ACC112 (cell line): ENCODE data around the gene CCR1.
"Not testable (repeated sequence)": the region's sequence is repeated elsewhere in the genome, so short reads cannot be mapped to it uniquely, and the experiment has no call there.

Experiments used
- H2AFZ ChIP-seq: fragments of 200-600 bp; sonication (generic); one replicate; pipeline ENCODE4 v1.6.0; 2017; ENCODE audit warnings: antibody characterized with exemption, low read length; ENCODE audit not compliant: unreplicated experiment
- H3K27ac ChIP-seq: fragments of 200-600 bp; sonication (generic); 2 replicates; pipeline ENCODE4 v1.5.1; 2014; ENCODE audit warnings: low read depth, mild to moderate bottlenecking, antibody characterized with exemption, low read length, moderate library complexity
- H3K27me3 ChIP-seq: fragments of 200-600 bp; sonication (generic); 2 replicates; pipeline ENCODE4 v1.6.1; 2014; ENCODE audit warnings: mild to moderate bottlenecking, antibody characterized with exemption, low read length, moderate library complexity, mixed read lengths; ENCODE audit not compliant: insufficient read depth
- H3K36me3 ChIP-seq: fragments of 200-600 bp; sonication (generic); 2 replicates; pipeline ENCODE4 v1.6.1; 2016; ENCODE audit warnings: mild to moderate bottlenecking, antibody characterized with exemption, low read length, moderate library complexity, mixed read lengths; ENCODE audit not compliant: insufficient read depth
- H3K4me1 ChIP-seq: fragments of 200-600 bp; sonication (generic); one replicate; pipeline ENCODE4 v1.6.1; 2016; ENCODE audit warnings: low read length, mixed read lengths; ENCODE audit not compliant: insufficient read depth, unreplicated experiment, control insufficient read depth
- H3K4me3 ChIP-seq: fragments of 200-600 bp; sonication (generic); 2 replicates; pipeline ENCODE4 v1.5.1; 2014; ENCODE audit warnings: mild to moderate bottlenecking, low read depth, low read length
- H3K79me2 ChIP-seq: fragments of 200-600 bp; sonication (generic); one replicate; pipeline ENCODE4 v1.6.0; 2016; ENCODE audit warnings: low read length; ENCODE audit not compliant: control insufficient read depth, unreplicated experiment, insufficient read depth

Gene CCR1

DNA sequence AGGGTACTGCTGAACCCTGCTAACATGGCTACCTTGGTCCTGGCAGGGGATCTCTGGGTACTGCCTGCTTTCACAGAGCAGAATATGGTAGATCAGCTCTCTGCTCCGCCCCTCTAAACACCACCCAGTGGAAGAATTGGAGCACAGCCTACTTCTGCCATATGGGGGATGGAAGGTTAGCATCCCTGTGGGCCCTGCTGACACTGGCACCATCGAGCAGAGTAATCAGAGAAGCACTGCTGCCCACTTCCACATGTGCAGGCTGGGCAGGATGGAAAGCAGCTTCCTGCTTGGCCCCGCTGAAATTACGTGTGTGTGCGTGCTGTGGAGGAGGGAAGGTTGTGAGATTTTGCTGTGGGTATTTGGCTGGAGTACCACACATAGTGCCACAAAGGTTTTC lies 24.8 kb downstream of the CCR1 start:
- Histone ChIP-seq H3K27ac (no peak overlapping the region), H3K79me2 (no peaks in the 10 kb centered on the region), H3K4me3 (no peak overlapping the region), H3K27me3 (no peaks in the 10 kb centered on the region; the same call in 1 of the 2 replicates), H2AFZ (no peak overlapping the region), H3K4me1 (peaks cover 9% of the 10 kb centered on the region), H3K36me3 (no peaks in the 10 kb centered on the region)

DNA sequence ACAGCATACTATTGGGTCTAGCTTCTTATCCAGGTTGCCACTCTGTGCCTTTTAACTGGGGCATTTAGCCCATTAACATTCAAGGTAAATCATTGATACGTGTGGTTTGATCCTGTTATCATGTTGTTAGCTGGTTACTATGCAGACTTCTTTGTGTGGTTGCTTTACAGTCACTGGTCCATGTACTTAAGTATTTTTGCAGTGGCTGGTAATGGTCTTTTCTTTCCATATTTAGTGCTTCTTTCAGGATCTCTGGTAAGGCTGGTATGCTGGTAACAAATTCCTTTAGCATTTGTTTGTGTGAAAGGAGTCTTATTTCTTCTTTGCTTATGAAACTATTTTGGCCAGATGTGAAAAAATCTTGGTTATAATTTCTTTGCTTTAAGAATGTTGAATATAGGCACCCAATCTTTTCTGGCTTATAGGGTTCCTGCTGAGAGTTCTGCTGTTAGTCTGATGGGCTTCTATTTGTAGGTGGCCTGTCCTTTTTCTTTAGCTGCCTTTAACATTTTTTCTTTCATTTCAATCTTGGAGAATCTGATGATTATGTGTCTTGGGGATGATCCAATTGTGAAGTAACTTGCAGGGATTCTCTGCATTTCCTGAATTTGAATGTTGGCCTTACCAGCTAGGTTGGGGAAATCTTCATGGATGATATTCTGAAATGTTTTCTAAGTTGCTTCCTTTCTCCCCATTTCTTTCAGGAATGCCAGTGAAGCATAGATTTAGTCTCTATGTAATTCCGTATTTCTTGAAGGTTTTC lies 39.3 kb downstream of the CCR1 start:
- Histone ChIP-seq H3K79me2 (no peaks in the 10 kb centered on the region), H2AFZ (no peak overlapping the region), H3K27me3 (peaks cover 78% of the 10 kb centered on the region), H3K36me3 (no peaks in the 10 kb centered on the region), H3K4me1 (no peaks in the 10 kb centered on the region), H3K27ac (no peak overlapping the region), H3K4me3 (no peak overlapping the region)

DNA sequence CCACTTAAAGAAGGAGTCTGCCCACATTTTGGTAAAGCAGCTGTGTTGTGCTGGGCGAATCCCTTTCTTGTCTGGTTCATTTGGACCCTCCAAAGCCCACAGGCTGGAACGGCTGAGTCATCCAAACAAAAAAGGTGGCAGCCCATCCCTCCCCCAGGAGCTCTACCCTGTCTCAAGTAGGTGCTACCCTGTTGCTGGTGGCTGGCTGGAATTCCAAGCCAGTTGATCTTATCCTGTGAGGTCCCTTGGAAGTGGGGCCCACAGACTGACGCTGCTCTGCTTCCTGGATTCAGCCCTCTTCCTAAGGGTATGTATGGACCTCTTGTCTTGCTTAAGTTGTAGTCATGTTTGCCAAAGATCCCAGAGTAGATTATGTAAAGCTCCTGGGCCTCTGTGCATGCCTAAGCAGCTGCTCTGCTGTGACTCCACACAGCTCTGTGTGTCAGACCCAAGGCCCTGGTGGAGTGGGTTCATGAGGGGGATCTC lies 44.5 kb downstream of the CCR1 start:
- Histone ChIP-seq H3K27ac (no peak overlapping the region), H3K4me1 (no peaks in the 10 kb centered on the region)

DNA sequence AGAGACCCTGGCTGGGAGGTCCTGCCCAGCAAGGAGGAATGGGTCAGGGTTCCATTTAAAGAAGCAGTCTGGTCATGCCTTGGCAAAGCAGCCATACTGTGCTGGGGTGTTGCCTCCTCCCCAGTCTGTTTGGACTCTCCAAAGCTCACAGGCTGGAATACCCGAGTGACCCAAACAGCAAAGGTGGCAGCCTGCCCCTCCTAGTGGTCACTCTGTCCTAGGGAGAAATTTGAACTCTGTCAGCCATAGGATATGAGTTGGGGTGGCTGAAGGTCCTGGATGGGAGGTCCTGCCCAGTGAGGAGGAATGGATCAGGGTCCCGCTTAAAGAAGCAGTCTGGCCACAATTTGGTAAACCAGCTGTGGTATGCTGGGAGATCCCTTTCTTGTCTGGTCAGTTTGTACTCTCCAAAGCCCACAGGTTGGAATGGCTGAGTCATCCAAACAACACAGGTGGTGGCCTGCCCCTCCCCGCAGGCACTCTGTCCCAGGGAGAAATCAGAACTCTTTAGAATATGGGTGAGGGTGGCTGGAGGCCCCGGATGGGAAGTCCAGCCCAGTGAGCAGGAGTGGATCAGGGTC lies 45.0 kb downstream of the CCR1 start:
- Histone ChIP-seq H3K27me3 (peaks cover 49% of the 10 kb centered on the region), H3K36me3 (no peaks in the 10 kb centered on the region), H2AFZ (no peak overlapping the region), H3K4me1 (no peaks in the 10 kb centered on the region), H3K4me3 (no peak overlapping the region), H3K79me2 (no peaks in the 10 kb centered on the region), H3K27ac (no peak overlapping the region)

More for the DNA sequence above, 44.5 kb downstream of the CCR1 start:
- H3K4me3 ChIP-seq, result no peak overlapping the region
- H3K27me3 ChIP-seq, result peaks cover 48% of the 10 kb centered on the region
- H2AFZ ChIP-seq, result no peak overlapping the region
- H3K36me3 ChIP-seq, result no peaks in the 10 kb centered on the region
- no peaks in the 10 kb centered on the region for H3K79me2 ChIP-seq

DNA sequence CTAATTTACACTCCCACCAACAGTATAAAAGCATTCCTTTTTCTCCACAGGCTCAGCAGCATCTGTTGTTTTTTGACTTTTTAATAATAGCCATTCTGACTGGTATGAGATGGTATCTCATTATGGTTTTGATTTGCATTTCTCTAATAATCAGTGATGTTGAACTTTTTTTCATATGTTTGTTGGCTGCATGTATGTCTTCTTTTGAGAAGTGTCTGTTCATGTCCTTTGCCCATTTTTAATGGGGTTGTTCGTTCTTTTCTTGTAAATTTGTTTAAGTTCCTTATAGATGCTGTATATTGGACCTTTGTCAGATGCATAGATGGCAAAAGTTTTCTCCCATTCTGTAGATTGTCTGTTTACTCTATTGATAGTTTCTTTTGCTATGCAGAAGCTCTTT lies 50.4 kb downstream of the CCR1 start:
- not testable (repeated sequence) for H3K79me2 ChIP-seq, H3K36me3 ChIP-seq, H3K4me1 ChIP-seq, H2AFZ ChIP-seq, H3K27ac ChIP-seq, H3K4me3 ChIP-seq
- H3K27me3 ChIP-seq, result peaks cover 24% of the 10 kb centered on the region

DNA sequence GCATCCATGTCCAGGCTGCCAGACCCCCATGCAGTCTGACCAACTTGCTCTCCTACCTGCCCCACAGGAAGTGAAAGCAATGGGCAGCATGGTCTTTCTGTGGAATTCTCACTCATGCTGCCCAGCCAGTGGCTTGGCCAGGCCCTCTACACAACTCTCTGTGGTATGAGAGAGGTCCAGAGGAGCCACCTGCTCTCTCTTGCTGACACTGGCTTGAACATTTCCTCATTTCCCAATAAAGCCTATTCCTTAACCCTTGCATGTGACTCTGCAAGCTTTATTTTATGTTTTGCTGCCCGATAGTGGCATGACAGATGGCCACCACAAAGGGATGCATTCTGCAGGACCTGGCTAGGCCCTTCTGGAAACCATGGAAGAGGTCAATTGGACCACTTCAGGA lies 53.8 kb downstream of the CCR1 start:
- Histone ChIP-seq H3K79me2 (no peaks in the 10 kb centered on the region), H3K4me1 (no peaks in the 10 kb centered on the region), H3K27me3 (peaks cover 11% of the 10 kb centered on the region; the same call in 1 of the 2 replicates), H3K4me3 (no peak overlapping the region), H3K27ac (no peak overlapping the region), H3K36me3 (no peaks in the 10 kb centered on the region), H2AFZ (no peak overlapping the region)
